ENCODE data around the gene ACTN4.

- TF ChIP-seq CTCF (IDR thresholded peaks at IDR 0.05), result no peak
- no peak for TF ChIP-seq POLR2A (IDR thresholded peaks at IDR 0.05)
Observed at GRCh38 chr19:38662537-38663155, 15.2 kb downstream of the ACTN4 start.
